GM12892 (cell line): ENCODE measurements around the gene ALDOC.

ENCODE experiments used
- POLR2A ChIP-seq: IDR thresholded peaks from 2 replicates; pipeline ENCODE4 v1.6.1; 2011; ENCODE audit warnings: low read depth, low read length, control low read depth
- POLR2AphosphoS5 ChIP-seq: IDR thresholded peaks from 2 replicates; pipeline ENCODE4 v1.6.1; 2011; ENCODE audit warnings: low read depth, low read length, control low read depth
- TAF1 ChIP-seq: IDR thresholded peaks from 2 replicates; pipeline ENCODE4 v1.6.1; 2011; ENCODE audit warnings: low read depth, mild to moderate bottlenecking, control low read depth, low read length, borderline replicate concordance

- TF ChIP-seq POLR2A (no peak), TAF1 (no peak), POLR2AphosphoS5 (no peak)
These were observed 47.0 kb upstream of the ALDOC start for GRCh38 chr17:28623696-28624095.
